Measurements from ENCODE around the gene UBQLN3. TPM values are rescaled to one million over a fixed set of nuclear protein-coding genes. Genes with fewer than 3 reads are reported as not detected.

Gene UBQLN3
- total RNA-seq, 1 donor from 2014 or later, result not detected

GRCh38 chr11:5522308-5522707 lies 12.6 kb upstream of the UBQLN3 start:
- H3K9me3 ChIP-seq, result no peaks in the 10 kb centered on the region
- H3K4me3 ChIP-seq, result no peak overlapping the region
- no peaks in the 10 kb centered on the region for H3K27me3 ChIP-seq
- no peak overlapping the region for H3K27ac ChIP-seq
- DNase-seq (ENCODE audit: extremely low spot score in 2 of 2), result no peak
- no peak for TF ChIP-seq CTCF (IDR thresholded peaks at IDR 0.05)
- no peak for TF ChIP-seq POLR2AphosphoS5 (IDR thresholded peaks at IDR 0.05; ENCODE audit: insufficient read depth in 1 of 2, low read depth in 1 of 2)
- no peak for TF ChIP-seq POLR2A (IDR thresholded peaks at IDR 0.05)
- no peaks in the 10 kb centered on the region for H3K36me3 ChIP-seq
- H3K4me1 ChIP-seq, result no peaks in the 10 kb centered on the region
- intact Hi-C loops (cut with DNase I), result no loop called here

GRCh38 chr11:5521540-5521939 lies 11.8 kb upstream of the UBQLN3 start:
- Histone ChIP-seq H3K9me3 (no peaks in the 10 kb centered on the region), H3K4me1 (no peaks in the 10 kb centered on the region), H3K36me3 (no peaks in the 10 kb centered on the region), H3K27ac (no peak overlapping the region), H3K4me3 (no peak overlapping the region), H3K27me3 (no peaks in the 10 kb centered on the region)
- TF ChIP-seq POLR2A (IDR thresholded peaks at IDR 0.05) (no peak), POLR2AphosphoS5 (IDR thresholded peaks at IDR 0.05; ENCODE audit: insufficient read depth in 1 of 2, low read depth in 1 of 2) (no peak), CTCF (IDR thresholded peaks at IDR 0.05) (no peak)
- DNase-seq (ENCODE audit: extremely low spot score in 2 of 2), result no peak
- intact Hi-C loops (cut with DNase I), result no loop called here

DNA sequence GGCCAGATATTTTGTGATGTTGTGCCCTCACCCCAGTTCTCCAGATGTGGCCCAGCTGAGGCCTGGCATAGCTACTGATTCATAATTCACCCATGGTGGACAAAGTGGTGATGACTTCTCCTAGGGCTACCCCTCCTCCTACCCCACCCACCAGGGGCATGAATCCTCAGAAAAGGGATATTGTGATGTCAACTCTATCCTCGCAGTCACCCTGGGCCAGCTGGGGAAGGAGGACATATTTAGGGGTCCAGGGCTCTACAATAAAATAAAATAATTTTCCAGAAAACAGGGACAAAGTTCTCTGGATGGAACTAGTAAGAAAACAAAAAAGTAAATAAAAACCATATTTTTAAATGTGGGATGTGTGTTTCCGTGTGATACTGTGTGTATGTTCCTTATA lies 6.8 kb upstream of the UBQLN3 start, which contains the start of gene UBQLNL:
UBQLNL (minus strand) TSS at position 101 of the 400 bp plus-strand sequence. CDS start 258 bp downstream, outside the sequence.
- TF ChIP-seq POLR2AphosphoS5 (IDR thresholded peaks at IDR 0.05; ENCODE audit: insufficient read depth in 1 of 2, low read depth in 1 of 2) (no peak), CTCF (IDR thresholded peaks at IDR 0.05) (no peak), POLR2A (IDR thresholded peaks at IDR 0.05) (no peak)
- intact Hi-C loops (cut with DNase I), result no loop called here
- Histone ChIP-seq H3K4me1 (no peaks in the 10 kb centered on the region), H3K9me3 (no peaks in the 10 kb centered on the region), H3K36me3 (no peaks in the 10 kb centered on the region), H3K27ac (no peak within 1 kb of the TSS), H3K4me3 (no peak within 1 kb of the TSS), H3K27me3 (no peaks in the 10 kb centered on the region)
- no peak for DNase-seq (ENCODE audit: extremely low spot score in 2 of 2)

GRCh38 chr11:5514841-5515240 lies 5.1 kb upstream of the UBQLN3 start:
- Histone ChIP-seq H3K4me3 (no peak overlapping the region), H3K9me3 (no peaks in the 10 kb centered on the region), H3K36me3 (no peaks in the 10 kb centered on the region), H3K27ac (no peak overlapping the region), H3K27me3 (no peaks in the 10 kb centered on the region), H3K4me1 (no peaks in the 10 kb centered on the region)
- DNase-seq (ENCODE audit: extremely low spot score in 2 of 2), result no peak
- TF ChIP-seq CTCF (IDR thresholded peaks at IDR 0.05) (no peak), POLR2A (IDR thresholded peaks at IDR 0.05) (no peak), POLR2AphosphoS5 (IDR thresholded peaks at IDR 0.05; ENCODE audit: insufficient read depth in 1 of 2, low read depth in 1 of 2) (no peak)
- intact Hi-C loops (cut with DNase I), result no loop called here

GRCh38 chr11:5508605-5509004 lies 1.2 kb downstream of the UBQLN3 start:
- Histone ChIP-seq H3K36me3 (no peaks in the 10 kb centered on the region), H3K4me3 (no peak overlapping the region), H3K27me3 (no peaks in the 10 kb centered on the region), H3K4me1 (no peaks in the 10 kb centered on the region), H3K27ac (no peak overlapping the region), H3K9me3 (no peaks in the 10 kb centered on the region)
- no peak for DNase-seq (ENCODE audit: extremely low spot score in 2 of 2)
- intact Hi-C loops (cut with DNase I), result no loop called here
- TF ChIP-seq CTCF (IDR thresholded peaks at IDR 0.05) (no peak), POLR2AphosphoS5 (IDR thresholded peaks at IDR 0.05; ENCODE audit: insufficient read depth in 1 of 2, low read depth in 1 of 2) (no peak), POLR2A (IDR thresholded peaks at IDR 0.05) (no peak)
